Sigmoid colon (tissue), 4 donors: ENCODE measurements around the gene RB1.

Experiments used
- EP300 ChIP-seq, 4 donors: sonication (generic); formaldehyde crosslinking; IDR thresholded peaks; one replicate each; pipeline ENCODE4 v1.6.1; 2017; ENCODE audit warnings: antibody characterized with exemption in 4 of 4
- POLR2AphosphoS5 ChIP-seq, 4 donors: sonication (generic); formaldehyde crosslinking; IDR thresholded peaks; one replicate each; pipeline ENCODE4 v1.6.1; 2017; ENCODE audit warnings: antibody characterized with exemption in 4 of 4
- TF ChIP-seq, protein P1 (sequence below), 4 experiments: fragments of 450-650 bp in 3 of 4; fragments of 200-600 bp in 1 of 4; IDR thresholded peaks; one replicate each; pipeline ENCODE4 v1.5.1; 2016 to 2019; ENCODE audit warnings: antibody characterized with exemption in 4 of 4, mild to moderate bottlenecking in 3 of 4, moderate library complexity in 2 of 4

DNA sequence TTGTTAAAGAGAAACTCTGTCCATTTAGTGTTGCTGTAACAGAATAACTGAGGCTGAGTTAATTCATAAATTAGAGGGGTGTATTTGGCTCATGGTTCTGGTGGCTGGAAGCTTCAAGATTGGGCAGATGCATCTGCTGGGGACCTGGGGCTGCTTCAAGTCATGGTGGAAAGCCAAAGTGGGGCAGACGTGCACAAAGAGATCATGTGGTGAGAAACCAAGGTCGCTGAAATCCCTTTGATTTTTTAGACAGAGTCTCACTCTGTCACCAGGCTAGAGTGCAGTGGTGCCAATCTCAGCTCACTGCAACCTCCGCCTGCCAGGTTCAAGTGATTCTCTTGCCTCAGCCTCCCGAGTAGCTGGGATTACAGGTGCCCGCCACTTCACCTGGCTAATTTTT, 183.3 kb downstream of the RB1 start:
- TF ChIP-seq POLR2AphosphoS5 (IDR thresholded peaks at IDR 0.05): no peak
- TF ChIP-seq, protein P1, sequence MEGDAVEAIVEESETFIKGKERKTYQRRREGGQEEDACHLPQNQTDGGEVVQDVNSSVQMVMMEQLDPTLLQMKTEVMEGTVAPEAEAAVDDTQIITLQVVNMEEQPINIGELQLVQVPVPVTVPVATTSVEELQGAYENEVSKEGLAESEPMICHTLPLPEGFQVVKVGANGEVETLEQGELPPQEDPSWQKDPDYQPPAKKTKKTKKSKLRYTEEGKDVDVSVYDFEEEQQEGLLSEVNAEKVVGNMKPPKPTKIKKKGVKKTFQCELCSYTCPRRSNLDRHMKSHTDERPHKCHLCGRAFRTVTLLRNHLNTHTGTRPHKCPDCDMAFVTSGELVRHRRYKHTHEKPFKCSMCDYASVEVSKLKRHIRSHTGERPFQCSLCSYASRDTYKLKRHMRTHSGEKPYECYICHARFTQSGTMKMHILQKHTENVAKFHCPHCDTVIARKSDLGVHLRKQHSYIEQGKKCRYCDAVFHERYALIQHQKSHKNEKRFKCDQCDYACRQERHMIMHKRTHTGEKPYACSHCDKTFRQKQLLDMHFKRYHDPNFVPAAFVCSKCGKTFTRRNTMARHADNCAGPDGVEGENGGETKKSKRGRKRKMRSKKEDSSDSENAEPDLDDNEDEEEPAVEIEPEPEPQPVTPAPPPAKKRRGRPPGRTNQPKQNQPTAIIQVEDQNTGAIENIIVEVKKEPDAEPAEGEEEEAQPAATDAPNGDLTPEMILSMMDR (IDR thresholded peaks at IDR 0.05): no peak
- TF ChIP-seq EP300 (IDR thresholded peaks at IDR 0.05): no peak
